CD4-positive, alpha-beta T cell treated with Interleukin-1 beta for 1 hour (primary cell): ENCODE measurements around the gene CAMTA1.

ENCODE experiments used
- DNase-seq, 2 donors: peaks; one replicate each; pipeline ENCODE4 v3.0.0-alpha.2; 2020 to 2022

CAMTA1 gene

DNA sequence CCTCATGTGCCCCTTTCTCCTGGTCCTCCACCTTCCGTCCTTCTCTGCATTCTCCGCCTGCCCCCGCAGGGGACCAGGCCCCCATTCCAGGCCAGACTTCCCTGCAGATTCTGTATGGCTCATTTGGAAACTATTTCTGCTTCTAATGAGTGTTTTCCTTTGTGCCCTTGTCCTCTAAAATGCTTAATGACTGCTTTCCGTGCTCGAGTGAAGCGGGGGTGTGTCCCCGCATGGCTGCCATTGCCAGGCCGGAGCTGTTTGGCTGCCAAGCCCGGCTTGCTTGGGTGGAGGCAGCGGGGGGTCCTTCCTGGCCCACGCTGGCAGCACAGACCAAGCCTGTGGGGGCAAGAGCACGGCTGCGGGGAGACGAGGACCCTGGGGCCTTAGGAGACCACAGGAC lies 686.6 kb downstream of the CAMTA1 start:
- no peak for DNase-seq

DNA sequence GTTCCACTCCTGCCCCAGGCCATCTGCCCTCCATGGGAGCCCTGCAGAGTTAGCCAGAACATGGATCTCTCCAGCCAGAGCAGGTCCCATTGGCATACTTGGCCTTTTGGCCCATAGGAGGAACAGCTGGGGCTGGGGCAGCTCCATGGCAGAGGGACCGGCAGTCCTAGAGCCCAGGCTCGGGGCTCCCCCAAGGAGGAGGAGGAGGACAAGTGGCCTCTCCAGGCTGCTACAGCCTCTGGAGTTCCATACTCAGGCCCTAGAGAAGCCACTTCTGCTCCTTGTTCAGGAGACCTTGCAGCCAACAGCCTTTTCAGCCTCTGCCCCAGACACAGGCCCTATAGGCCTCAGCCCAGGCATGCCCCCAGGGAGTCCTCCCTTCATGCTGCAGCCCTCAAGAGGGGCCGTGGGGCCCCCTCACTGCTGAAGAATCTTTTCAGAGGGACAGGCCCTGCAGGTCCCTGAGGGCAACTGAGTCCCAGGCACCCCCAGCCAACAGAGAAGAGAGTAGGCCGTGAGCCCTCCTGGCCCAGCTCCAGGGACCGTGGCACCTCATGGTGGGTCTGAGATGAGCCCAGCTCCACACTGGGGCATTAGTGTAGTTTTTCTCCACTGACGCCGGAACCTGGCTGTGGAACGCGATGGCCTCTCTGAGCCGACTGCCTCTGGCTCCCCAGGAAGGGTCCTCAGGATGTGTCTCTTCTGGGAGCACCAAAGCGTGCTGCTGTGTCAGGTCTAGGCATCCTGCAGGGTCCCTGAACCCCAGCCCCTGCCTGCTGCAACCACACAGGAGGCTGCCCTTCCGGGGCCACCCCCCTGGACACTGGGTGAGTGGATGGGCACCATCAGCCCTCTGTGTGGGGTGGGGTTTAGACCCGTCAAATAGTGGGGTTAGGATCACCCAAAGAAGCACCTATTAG lies 688.2 kb downstream of the CAMTA1 start:
- no peak for DNase-seq

DNA sequence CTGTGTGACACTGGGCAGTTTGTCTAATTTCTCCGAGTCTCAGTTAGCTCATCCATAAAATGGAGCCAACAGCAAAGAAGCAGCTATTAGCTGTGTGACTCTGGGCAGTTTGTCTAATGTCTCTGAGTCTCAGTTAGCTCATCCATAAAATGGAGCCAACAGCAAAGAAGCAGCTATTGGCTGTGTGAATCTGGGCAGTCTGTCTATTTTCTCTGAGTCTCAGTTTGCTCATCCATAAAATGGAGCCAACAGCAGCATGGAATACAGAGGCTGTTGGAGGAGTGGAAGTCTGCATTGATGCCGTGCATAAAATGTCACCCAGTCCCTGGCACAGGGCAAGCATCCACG lies 688.9 kb downstream of the CAMTA1 start:
- DNase-seq, result no peak

DNA sequence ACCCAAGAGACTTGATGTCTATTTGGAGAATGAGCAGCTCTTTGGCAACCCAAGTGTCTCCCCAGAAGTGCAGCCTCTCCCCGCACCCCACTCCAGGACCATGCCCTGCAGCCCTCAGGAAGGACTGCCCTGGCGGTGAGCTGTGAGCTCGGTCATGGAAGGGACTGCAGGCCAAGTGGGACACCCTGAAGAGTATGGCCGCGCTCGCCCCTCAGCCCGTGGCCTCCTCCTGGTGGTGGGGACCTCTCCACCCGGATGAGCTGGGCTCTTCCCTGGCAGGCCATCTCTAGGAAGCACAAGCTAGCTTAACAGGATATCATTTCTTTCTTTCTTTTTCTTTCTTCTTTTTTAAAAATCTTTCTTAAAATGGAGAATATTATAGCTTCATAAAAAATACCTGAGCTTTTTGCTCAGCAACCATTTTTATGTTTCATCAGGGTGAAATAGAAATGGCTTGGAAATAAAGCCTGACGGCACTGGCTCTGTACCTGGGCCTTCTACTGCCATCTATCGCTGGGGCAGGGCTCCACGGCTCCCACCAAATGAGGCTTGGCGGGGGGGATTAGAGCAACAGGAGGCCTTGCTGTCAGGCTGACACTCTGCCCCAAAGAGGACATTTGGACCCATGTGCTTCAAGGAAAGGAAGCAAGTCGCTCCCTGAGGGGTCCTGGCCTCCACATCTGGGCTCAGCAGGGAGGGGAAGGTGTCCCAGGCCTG lies 689.7 kb downstream of the CAMTA1 start:
- no peak for DNase-seq

DNA sequence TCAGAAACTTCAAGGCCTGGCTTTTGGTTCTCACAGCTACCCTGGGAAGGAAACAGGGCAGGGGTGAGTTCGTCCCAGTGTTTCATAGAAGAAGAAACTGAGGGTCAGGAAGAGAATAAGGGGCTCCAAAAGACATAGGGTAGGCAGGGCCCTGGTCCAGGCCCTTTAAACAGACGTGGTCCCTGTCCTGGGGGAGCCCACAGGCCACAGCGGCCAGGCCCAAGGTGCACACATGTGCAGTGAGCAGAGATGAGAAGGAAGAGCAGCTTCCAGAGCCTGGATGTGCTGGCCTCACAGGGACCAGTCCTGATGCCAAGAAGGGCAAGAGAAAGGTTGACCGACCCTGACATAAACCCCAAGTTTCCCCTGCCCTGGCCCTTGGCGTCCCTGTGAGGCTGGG lies 690.4 kb downstream of the CAMTA1 start:
- no peak for DNase-seq

DNA sequence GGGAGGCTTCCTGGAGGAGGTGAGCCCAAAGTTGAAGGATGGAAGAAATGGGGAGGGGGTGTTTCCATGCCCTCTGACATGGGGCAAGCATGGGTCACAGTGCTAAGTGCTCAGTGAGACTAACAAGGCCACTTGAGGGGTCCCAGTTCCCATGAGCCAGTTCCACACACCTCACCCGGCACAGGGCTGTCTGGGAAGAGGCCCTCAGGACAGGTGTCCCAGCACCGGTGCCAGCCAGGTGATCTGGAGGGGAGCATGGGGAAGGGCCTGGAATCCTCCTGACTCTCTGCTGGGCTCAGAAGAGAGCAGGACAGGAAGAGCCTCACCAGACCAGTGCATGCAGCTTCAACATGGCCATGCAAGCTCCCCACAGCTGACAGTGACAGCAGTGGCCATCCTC lies 691.1 kb downstream of the CAMTA1 start:
- no peak for DNase-seq

DNA sequence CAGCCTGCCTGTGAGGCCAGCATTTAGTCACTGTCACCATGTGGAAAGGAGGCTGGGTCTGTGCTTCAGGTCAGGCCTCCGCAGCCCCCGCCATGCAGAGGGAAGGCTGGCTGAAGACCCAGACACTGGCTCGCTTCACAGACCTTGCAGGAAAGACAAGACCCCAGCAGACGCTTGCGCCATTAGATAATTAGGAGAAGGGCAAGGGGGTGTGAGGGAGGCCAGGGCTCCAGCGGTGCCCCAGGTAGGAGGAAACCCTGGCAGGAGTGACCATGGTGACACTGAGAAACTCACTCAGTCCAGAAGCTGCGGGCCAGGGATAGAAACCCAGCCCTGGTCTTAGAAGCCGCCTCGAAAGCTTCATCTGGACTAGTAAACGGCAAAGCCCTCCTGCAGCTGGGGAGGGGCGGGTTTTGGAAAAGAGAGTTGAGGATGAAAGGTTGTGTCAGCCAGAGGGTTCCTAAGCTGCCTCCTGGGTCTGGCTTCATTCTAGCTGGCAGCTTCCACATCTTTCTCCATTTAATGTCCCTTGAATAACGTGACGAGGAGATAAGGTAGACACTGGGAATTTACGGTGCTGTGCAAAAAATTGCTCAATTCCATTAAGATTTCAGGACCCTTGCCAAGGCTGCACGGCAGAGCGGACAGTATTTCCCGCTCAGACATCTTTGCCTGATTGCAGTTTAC lies 691.8 kb downstream of the CAMTA1 start:
- DNase-seq, result no peak

DNA sequence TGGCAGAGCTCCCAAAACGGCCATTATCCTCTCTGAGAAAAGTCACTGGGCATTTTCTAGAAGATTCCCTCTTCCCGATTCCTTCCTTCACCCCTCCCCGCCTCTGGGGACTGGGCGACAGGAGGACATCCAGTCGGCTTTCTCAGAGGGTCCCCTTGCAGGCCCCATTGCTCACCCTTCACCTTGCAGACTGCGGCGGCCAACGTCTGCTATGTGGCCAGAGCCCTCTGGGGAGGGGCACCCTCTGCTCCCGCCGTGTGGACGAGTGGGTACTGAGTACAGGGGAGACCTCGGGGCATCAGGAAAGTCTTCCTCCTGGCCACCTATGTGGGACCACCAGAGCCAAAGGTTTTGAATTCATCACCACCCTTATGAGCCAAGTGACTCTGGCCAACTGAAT lies 692.3 kb downstream of the CAMTA1 start:
- DNase-seq, result no peak

DNA sequence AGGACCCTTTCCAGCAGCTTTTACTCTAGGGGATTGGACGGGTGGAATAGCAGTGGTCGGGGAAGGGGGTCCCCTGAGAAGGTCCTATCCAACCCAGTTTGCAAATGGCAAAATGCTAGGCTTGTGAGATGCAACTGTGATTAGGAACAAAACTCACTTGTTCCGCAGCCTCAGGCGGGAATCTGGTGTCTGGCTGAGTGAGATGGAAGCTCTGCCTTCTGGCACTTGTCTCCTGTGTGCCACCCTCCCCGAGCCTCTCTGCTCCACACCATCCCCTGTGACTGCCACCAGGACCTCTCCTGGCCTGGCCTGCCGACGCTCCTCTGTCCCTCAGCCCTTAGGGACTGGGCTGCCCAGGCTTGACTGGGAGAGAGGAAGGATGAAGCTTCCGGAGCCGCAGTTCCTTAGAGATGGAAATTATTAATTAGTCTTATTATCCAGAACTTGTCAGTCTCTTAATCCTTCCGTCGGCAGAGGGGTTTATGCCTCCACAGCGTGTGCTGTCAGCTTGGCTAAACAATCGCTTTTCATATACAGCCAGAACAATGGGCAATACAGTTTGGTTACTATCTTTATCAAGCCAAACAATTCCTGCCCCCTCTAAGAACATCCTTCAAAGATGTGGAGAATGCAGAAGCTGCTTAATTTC lies 693.0 kb downstream of the CAMTA1 start:
- DNase-seq, result no peak

DNA sequence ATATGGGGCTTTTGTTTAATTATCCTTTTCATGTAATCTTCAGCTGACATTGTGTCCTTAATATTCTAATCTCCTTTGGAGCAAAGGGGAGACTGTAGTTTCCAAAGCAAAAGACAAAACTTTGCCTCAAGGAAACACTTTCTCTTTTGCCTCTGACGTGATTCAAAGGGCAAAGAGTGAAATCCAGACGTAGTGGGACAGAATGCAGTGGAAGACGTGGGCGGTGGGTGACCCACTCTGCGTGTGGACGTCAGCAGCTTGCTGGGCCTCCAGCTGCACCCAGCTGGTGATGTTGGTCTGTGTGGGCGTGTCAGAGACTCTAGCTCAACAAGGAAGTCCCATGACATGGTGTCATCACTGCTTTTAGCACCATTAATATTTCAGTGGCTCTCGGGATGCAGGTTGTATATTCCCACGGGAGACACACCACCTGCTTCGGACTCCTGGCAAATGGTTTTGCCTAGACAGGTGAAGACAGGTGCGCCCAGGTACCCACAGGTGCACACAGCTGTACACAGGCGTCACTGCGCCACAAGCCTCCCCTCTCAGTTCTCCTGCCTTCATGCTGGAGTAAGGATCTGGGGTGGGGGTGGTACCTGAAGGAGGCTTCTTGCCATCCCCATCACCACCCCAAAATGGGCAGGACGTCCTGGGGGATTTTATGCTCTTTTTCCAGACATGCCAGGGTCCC lies 693.7 kb downstream of the CAMTA1 start:
- no peak for DNase-seq

DNA sequence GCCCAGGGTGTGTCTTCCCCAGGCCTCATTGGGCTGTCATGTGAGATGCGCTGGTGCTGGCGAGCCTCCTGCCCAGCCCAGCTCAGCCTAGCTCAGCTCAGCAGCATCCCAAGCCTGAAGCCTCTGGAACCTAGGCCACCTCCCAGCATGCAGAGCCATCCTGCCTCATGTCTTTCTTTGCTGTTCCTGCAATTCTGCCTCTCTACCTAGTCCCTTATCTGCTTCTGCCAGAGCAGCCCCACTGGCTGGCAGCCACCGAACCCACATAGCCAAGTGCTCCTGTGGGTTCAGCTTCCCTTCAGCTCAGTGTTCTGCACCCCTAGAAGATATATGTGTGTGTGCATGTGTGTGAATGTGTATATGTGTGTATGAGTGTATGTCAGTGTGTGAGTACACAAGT lies 694.3 kb downstream of the CAMTA1 start:
- no peak for DNase-seq

DNA sequence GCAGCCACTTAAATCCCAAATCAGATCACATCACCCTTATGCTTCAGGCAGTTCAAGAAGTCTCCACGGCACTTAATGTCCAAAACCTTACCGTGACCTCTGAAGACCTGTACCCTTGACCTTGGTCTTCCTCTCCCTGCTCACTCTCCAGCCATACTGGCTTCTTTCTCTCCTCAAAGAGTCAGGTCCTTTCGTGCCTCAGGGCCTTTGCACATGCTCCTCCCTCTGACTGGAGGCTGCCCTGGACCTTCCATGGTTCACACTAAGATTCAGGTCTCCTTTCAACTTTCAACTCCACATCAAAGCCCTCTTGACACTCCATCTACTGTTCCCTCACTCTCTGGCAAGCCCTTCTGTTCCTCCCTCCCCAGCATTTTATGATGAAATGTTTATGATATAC lies 695.9 kb downstream of the CAMTA1 start:
- DNase-seq, result no peak

DNA sequence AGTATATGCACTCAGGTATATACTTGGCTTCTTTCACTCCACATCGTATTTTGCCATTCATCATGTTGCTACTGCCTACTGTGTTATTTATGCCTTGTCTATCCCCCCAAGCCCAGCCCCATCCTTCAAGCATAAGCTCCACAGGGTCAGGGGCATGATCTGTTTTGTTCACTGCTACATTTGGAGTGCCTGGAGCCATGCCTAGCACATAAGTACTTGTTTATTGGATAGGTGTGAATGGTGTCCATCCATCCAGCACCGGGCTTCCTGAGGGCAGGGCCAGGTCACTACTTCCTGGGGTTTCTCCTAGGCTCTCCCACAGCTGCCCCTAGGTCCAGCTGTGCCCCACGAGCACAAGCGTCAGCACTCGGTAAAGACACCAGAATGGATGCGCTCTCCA lies 696.8 kb downstream of the CAMTA1 start:
- DNase-seq, result no peak

DNA sequence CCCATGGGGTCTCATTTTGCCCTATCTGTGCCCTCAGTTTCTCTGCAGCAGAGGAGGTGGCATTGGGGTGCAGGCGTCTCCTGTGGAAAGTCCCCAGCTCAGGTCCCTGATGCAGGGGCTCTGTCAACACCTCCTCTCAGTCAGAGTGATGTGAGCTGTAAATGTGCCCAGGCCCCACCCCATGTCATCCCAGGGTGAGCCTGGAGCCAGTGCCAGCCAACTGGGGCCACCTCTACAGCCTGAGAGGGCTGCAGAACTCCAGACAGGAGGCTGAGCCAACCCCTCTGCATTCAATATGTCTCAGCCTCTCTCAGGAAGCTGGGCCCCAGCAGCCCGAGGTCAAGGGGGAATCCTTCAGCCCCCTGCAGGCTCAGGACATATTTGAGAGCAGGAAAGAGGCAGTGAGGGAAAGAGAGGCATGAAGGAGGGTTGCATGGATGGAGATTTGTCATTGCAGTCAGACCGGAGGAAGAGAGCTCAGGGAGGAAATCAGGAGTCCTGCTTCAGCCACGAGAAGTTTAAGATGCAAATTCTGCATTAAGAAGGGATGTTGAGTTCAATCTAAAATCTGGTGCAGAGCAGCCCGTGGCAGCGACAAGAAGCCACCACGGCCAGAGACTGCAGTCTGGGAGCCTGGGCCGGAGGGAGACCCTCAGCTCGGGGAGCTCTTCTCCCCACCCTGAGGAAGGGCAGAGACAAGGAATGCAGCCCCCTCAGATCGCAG lies 697.7 kb downstream of the CAMTA1 start:
- DNase-seq, result no peak

DNA sequence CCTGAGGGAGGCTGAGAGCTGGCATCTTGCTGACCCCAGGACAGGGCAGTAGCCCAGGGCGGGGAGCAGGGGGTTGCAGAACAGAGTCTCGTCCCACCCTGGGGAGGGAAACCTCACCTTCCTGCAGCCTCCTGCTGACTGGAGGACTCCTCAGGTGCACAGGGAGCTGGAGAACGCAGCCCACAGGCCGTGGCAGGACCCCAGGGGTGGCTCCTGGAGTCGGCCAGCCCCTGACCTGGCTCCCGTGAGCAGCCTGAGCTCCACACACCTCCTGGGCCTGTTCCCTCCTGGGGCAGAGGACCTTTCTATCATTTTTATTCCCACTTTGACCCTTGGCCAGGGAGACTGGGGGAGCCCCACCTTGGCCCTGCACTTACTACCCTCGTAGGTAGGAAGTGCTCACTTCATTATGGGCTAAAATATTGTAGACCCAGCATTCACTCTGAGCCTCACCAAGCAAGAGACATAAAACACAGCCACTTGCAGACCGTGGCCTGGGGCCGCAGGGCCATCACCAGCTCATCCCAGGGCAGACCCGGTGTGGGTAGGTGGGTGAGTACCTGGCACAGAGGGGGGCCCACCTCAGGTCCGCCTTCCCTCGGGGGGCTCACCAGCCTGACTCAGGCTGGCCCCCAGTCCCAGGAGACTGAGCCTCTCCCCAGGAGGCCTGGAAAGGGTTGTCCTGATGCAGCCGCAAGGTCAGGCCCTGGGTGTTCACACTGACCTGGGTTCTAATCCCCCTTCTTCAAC lies 698.6 kb downstream of the CAMTA1 start:
- no peak for DNase-seq

DNA sequence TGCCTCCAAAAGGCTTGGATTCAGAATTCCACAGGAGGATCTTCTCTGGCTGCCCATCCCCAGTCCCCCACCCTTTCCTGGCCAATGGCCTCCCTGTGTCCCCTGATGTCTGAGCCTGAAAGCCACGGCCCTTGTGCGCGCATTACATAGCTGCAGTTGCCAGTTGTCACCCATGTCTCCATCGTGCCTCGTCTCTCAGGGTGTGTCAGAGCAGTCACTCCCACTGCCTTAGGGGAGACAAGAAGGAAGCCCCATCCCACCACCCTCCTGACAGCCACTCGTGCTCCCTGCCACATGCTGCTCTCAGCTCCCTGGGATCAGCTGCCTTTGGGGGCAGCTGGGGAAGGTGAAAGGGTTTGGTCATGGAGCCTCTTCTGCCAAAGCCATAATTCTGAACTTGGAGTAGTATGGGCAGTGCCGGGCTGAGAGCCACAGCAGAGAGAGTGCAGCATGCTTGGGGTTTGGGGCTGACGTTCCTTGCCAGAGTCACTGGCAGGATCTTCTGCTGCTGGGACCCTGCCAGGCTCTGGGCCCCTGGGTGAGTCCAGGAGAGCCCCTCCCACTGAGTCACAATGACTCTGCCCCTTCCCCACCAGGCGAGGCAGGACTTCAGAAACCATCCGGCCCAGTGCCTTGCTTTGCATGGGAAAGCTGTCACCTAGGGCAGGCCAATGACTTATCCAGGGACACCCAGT lies 700.0 kb downstream of the CAMTA1 start:
- DNase-seq, result no peak

DNA sequence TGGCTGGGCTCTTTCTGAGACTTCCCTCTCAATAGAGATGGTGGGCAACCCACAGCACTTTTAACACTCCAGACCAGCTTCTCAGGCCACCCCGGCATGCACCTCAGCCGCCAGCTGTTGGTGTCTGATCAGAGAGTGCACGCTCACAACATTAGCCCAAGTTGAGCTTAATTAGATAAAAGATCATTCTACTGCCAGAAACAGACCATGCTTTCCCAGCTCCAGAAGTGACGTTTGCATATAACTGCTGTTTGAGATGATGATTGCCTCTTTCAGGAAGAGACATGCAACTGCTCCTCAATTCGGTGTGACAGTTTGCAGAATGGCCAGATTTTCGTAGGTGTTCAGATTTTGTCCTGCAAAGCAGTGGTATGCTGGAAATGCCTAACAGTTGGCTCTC lies 700.6 kb downstream of the CAMTA1 start:
- no peak for DNase-seq

DNA sequence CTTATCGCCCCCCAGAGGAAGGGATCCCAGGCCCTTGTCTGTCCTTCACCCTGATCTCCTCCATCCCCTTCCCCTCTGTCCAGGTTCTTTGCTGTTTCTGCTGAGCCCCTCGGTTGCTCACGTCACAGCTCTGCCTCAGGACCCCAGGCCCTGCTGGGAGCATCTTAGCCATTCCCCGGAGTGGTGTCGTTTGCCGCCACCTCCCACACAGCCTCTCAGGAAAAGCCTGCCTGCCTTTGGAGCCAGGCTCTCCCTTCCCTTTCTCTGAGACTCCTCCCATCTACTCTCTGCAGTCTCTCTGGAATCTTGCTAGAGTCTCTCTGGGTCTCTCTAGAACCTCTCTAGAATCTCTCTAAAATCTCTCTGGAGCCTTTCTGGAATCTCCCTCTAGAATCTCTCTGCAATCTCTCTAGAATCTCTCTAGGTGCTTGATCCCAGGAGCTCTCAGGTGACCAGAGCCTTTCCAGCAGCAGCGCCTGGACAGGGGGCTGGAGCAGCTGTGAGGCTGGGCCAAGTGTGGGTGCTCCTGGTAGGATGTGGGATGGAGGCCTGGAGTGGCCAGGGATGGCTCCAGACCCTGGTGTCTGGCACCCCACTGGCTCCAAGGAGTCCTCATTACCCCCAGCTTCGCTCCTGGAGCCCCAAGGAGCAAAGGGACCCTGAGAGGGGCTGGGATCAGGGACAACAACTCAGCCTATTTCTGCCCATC lies 702.7 kb downstream of the CAMTA1 start:
- DNase-seq, result no peak

DNA sequence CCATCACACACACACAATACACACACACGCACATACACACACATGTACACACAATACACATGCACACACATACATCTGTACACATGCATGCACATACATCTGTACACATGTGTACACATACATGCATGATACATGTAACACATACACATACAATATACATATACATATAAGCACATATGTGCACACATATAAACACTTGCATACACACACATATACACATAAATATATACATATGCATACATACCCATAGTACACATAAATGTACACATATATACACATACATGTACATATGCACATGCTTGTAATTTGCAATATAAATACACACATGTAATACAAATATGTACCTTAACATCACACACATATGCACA lies 703.2 kb downstream of the CAMTA1 start:
- no peak for DNase-seq

DNA sequence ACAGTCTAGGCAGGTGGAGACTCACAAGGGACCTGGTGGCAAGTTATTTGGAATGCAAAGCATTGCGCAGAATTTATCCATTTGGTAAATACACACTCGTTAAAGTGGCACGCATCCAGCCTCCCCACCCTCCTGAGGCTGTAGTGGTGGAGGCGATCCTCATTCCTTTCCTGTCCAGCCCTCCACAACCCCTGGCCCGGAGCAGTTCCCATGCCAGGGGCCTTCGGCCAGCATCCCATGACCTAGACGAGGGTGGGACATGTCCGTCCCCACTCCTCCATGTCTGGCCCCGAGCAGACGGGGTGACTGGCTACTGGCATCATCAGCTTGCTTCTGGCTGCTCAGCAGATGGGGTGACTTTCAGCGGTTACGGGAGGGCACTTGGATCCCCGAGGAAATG lies 704.3 kb downstream of the CAMTA1 start:
- DNase-seq, result no peak
